IMR-90 (cell line): ENCODE measurements around the gene BCL11B. TPM values are rescaled to one million over a fixed set of nuclear protein-coding genes. Genes with fewer than 3 reads are reported as not detected.

Experiments
- ATAC-seq: fragments of 200-7000 bp; cut with Tn5 transposase; 2 replicates; pipeline ENCODE4 v1.9.1; 2020; ENCODE audit warnings: low read depth, mild to moderate bottlenecking, moderate library complexity
- BruUV-seq: library from RNA; stranded (reverse); fragments of 400-500 nt; replicated peaks from 2 replicates; lab custom pipeline; 2021; lab: Mats Ljungman, UMichigan
- CTCF ChIA-PET: fragments of 300-600 bp; formaldehyde crosslinking; extraction: SDS; loops from one replicate; lab custom pipeline; 2021; ENCODE audit warnings: antibody characterized with exemption; lab: Yijun Ruan, JAX
- POLR2A ChIA-PET: fragments of 300-600 bp; sonication (Branson Sonifier 250); formaldehyde crosslinking; loops from one replicate; lab custom pipeline; 2022; ENCODE audit warnings: antibody characterized with exemption; ENCODE audit not compliant: unreplicated experiment; lab: Charles Lee
- DNase-seq: peaks from one replicate; pipeline ENCODE4 v3.0.0; 2013
- H2AFZ ChIP-seq: replicated peaks from 2 replicates; pipeline ENCODE3; 2013; ENCODE audit warnings: low read length, mild to moderate bottlenecking; ENCODE audit not compliant: poor library complexity
- H2AK5ac ChIP-seq: 2 replicates; pipeline ENCODE4 v1.6.1; 2013; ENCODE audit warnings: low read depth, low read length, inconsistent platforms
- H2AK9ac ChIP-seq: replicated peaks from 2 replicates; pipeline ENCODE3; 2013; ENCODE audit warnings: mild to moderate bottlenecking, low read depth, low read length, moderate library complexity; ENCODE audit not compliant: poor library complexity
- H2BK120ac ChIP-seq: 2 replicates; pipeline ENCODE4 v1.6.1; 2013; ENCODE audit warnings: low read depth, low read length, inconsistent platforms
- H2BK15ac ChIP-seq: 3 replicates; pipeline ENCODE4 v1.6.1; 2013; ENCODE audit warnings: low read depth, low read length, inconsistent platforms
- H2BK20ac ChIP-seq: 2 replicates; pipeline ENCODE4 v1.6.1; 2013; ENCODE audit warnings: low read depth, mild to moderate bottlenecking, inconsistent platforms, low read length, moderate library complexity
- H2BK5ac ChIP-seq: 2 replicates; pipeline ENCODE4 v1.6.1; 2013; ENCODE audit warnings: mild to moderate bottlenecking, low read depth, low read length, inconsistent platforms; ENCODE audit not compliant: poor library complexity, severe bottlenecking
- H3K14ac ChIP-seq: replicated peaks from 2 replicates; pipeline ENCODE4 v1.6.1; 2013; ENCODE audit warnings: low read depth, low read length, inconsistent platforms
- H3K18ac ChIP-seq: 2 replicates; pipeline ENCODE4 v1.6.1; 2013; ENCODE audit warnings: low read depth, low read length, control low read depth
- H3K23ac ChIP-seq: 2 replicates; pipeline ENCODE4 v1.6.1; 2013; ENCODE audit warnings: low read depth, low read length, inconsistent platforms
- H3K27ac ChIP-seq: 2 replicates; pipeline ENCODE4 v1.5.1; 2013; ENCODE audit warnings: mild to moderate bottlenecking, control low read depth, low read length; ENCODE audit not compliant: insufficient read depth
- H3K27me3 ChIP-seq: 2 replicates; pipeline ENCODE4 v1.6.1; 2013; ENCODE audit warnings: low read length; ENCODE audit not compliant: control insufficient read depth, insufficient read depth
- H3K36me3 ChIP-seq: 2 replicates; pipeline ENCODE4 v1.6.1; 2013; ENCODE audit warnings: low read length, mixed read lengths; ENCODE audit not compliant: control insufficient read depth, insufficient read depth
- H3K4ac ChIP-seq: 2 replicates; pipeline ENCODE4 v1.6.1; 2013; ENCODE audit warnings: low read depth, low read length, inconsistent platforms
- H3K4me1 ChIP-seq: 2 replicates; pipeline ENCODE4 v1.6.1; 2013; ENCODE audit warnings: low read length, mixed read lengths; ENCODE audit not compliant: control insufficient read depth, insufficient read depth
- H3K4me2 ChIP-seq: 2 replicates; pipeline ENCODE4 v1.6.1; 2013; ENCODE audit warnings: low read depth, mild to moderate bottlenecking, control low read depth, low read length, moderate library complexity
- H3K4me3 ChIP-seq: 2 replicates; pipeline ENCODE4 v1.5.1; 2013; ENCODE audit warnings: low read depth, mild to moderate bottlenecking, control low read depth, low read length, moderate library complexity; ENCODE audit not compliant: insufficient read depth
- H3K56ac ChIP-seq: 2 replicates; pipeline ENCODE4 v1.6.1; 2013; ENCODE audit warnings: low read length, inconsistent platforms; ENCODE audit not compliant: insufficient read depth; ENCODE audit errors: extremely low read depth
- H3K79me1 ChIP-seq, 2 experiments: 2 replicates each; pipeline ENCODE4 v1.6.1; 2013; ENCODE audit warnings: low read length in 2 of 2, inconsistent platforms in 1 of 2, low read depth in 1 of 2
- H3K9ac ChIP-seq: 2 replicates; pipeline ENCODE4 v1.6.1; 2013; ENCODE audit warnings: low read depth, low read length, control low read depth
- H3K9me1 ChIP-seq: 2 replicates; pipeline ENCODE4 v1.6.1; 2013; ENCODE audit warnings: low read length, inconsistent platforms; ENCODE audit not compliant: insufficient read depth
- H3K9me3 ChIP-seq: 2 replicates; pipeline ENCODE4 v1.6.1; 2013; ENCODE audit warnings: low read length; ENCODE audit not compliant: control insufficient read depth, insufficient read depth
- H4K20me1 ChIP-seq: 2 replicates; pipeline ENCODE4 v1.6.1; 2013; ENCODE audit warnings: low read length, inconsistent platforms; ENCODE audit not compliant: insufficient read depth
- H4K5ac ChIP-seq: 2 replicates; pipeline ENCODE4 v1.6.1; 2013; ENCODE audit warnings: mild to moderate bottlenecking, low read depth, low read length, control low read depth
- H4K8ac ChIP-seq, 2 experiments: 2 replicates each; pipeline ENCODE4 v1.6.1; 2013; ENCODE audit warnings: low read depth in 2 of 2, low read length in 2 of 2, control low read depth in 1 of 2, inconsistent platforms in 1 of 2
- H4K91ac ChIP-seq: 2 replicates; pipeline ENCODE4 v1.6.1; 2013; ENCODE audit warnings: low read depth, low read length, inconsistent platforms; ENCODE audit not compliant: insufficient read depth
- CHD1 ChIP-seq: IDR thresholded peaks from 2 replicates; pipeline ENCODE4 v1.6.1; 2012; ENCODE audit warnings: low read depth, low read length, improper control_type of control experiment
- FOS ChIP-seq: fragments of 150-350 bp; IDR thresholded peaks from 2 replicates; pipeline ENCODE4 v1.6.1; 2016; ENCODE audit warnings: low read depth, low read length
- MAFK ChIP-seq: IDR thresholded peaks from 2 replicates; pipeline ENCODE4 v1.6.1; 2012; ENCODE audit warnings: low read depth, low read length, improper control_type of control experiment
- RAD21 ChIP-seq: IDR thresholded peaks from 2 replicates; pipeline ENCODE4 v1.6.1; 2012; ENCODE audit warnings: low read length, improper control_type of control experiment
- RFX5 ChIP-seq: IDR thresholded peaks from 2 replicates; pipeline ENCODE4 v1.8.0; 2012; ENCODE audit warnings: low read depth, mild to moderate bottlenecking, low read length, moderate library complexity
- WGBS, 2 experiments: methylation state at CpG; one replicate each; pipeline versions ENCODE4 v1.1.5 to v1.1.7; 2013; ENCODE audit warnings: missing lambda C conversion rate in 2 of 2; ENCODE audit not compliant: insufficient read length in 1 of 2; ENCODE audit errors: extremely low coverage in 2 of 2; 5-methylcytosine and 5-hydroxymethylcytosine counted together
- dilution Hi-C: fragments of 300-500 bp; cut with HindIII; formaldehyde crosslinking; loops from one replicate; pipeline ENCODE4 v1.14.3; 2018; ENCODE audit warnings: low sequenced_read_pairs; ENCODE audit not compliant: unreplicated experiment
- in situ Hi-C: fragments of 300-500 bp; cut with MboI; formaldehyde crosslinking; loops from 3 replicates; pipeline ENCODE4 v1.14.3; 2019; ENCODE audit warnings: low sequenced_read_pairs, inconsistent platforms, mixed read lengths
- intact Hi-C: fragments of 100-400 bp; cut with micrococcal nuclease; formaldehyde crosslinking; loops from 2 replicates; pipeline ENCODE4 v1.10.0; 2022
- polyA plus RNA-seq, 3 experiments: library from polyadenylated mRNA; depleted of rRNA; stranded (reverse); fragments of >200 nt; gene quantifications; 2 replicates each; pipeline ENCODE4 v1.2.3, GENCODE V29; 2012; ENCODE audit warnings: low replicate concordance in 1 of 3
- total RNA-seq: library from RNA; depleted of rRNA; stranded (reverse); fragments of >200 nt; gene quantifications from 2 replicates; pipeline ENCODE4 v1.2.3, GENCODE V29; 2012
- TF ChIP-seq, protein P1 (sequence below): fragments of 150-350 bp; IDR thresholded peaks from 2 replicates; pipeline ENCODE4 v1.6.1; 2016; ENCODE audit warnings: low read depth, mild to moderate bottlenecking, low read length, moderate library complexity, borderline replicate concordance
- TF ChIP-seq, protein P2 (sequence below): conservative IDR thresholded peaks from 2 replicates; pipeline ENCODE4 v1.5.1; 2012; ENCODE audit warnings: mild to moderate bottlenecking, low read depth, low read length, improper control_type of control experiment

Gene BCL11B
- total and polyA plus RNA-seq, 2 of the 4 experiments (the other 2 are of a cell fraction) = under 0.01 TPM; not detected in 1

DNA sequence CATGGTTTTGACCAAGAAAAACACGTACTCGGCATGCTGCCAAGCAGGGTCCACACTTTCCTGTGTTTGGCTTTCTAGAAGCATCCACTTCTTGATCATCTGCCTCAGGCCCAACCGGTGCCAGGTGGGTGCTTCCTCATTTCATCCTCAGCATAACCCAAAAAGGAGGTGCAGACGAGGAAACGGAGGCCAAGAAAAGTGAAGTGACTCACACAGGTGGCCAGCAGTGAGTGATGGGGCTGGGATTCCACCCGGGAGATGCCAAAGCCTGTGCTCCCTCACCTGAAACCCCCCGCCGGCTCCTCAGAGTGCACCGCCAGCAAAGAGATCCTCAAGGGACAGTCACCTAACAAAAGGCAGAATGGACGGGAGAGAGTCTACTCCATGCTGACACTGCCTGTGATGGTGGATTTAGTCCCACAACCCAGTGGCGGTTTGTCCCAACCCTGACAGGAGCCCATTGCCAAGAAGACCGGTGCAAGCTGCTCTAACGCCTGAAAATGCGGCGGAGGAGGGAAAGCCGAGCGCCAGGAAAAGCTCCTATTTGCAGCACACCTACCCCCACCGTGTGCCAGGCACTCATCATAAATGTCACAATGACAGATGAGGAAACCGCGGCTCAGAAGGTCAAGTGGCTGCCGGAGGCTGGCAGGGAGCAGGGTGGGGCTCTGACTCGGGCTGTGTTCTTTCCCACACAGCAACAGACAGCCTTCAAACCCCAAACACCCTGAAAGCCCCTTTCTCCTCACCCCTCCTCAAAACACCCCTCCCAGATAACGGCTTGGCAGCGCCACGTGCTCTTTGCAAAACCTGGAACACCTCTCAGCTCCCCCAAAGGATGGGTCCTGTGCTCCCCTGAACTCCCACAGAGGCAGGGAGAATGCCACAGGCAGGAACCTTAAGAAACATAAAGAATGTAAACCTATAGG, 18.8 kb downstream of the BCL11B start:
- dilution Hi-C loops (no loop called here), intact Hi-C loops (no loop called here), in situ Hi-C loops (no loop called here)
- H4K20me1 ChIP-seq = no peaks in the 10 kb centered on the region
- no peak overlapping the region for H3K4me3 ChIP-seq
- H4K91ac ChIP-seq = no peak overlapping the region
- no peak overlapping the region for H2BK15ac ChIP-seq
- CTCF ChIA-PET = no interaction called here
- no peaks in the 10 kb centered on the region for H3K9me3 ChIP-seq
- H2BK120ac ChIP-seq = no peak overlapping the region
- H3K27me3 ChIP-seq = no peaks in the 10 kb centered on the region; the same call in 1 of the 2 replicates
- H4K8ac ChIP-seq = no peak overlapping the region
- BruUV-seq = no TSS peak
- TF ChIP-seq, protein P1, sequence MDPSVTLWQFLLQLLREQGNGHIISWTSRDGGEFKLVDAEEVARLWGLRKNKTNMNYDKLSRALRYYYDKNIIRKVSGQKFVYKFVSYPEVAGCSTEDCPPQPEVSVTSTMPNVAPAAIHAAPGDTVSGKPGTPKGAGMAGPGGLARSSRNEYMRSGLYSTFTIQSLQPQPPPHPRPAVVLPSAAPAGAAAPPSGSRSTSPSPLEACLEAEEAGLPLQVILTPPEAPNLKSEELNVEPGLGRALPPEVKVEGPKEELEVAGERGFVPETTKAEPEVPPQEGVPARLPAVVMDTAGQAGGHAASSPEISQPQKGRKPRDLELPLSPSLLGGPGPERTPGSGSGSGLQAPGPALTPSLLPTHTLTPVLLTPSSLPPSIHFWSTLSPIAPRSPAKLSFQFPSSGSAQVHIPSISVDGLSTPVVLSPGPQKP = no peak
- no peak for TF ChIP-seq CHD1
- TF ChIP-seq, protein P2, sequence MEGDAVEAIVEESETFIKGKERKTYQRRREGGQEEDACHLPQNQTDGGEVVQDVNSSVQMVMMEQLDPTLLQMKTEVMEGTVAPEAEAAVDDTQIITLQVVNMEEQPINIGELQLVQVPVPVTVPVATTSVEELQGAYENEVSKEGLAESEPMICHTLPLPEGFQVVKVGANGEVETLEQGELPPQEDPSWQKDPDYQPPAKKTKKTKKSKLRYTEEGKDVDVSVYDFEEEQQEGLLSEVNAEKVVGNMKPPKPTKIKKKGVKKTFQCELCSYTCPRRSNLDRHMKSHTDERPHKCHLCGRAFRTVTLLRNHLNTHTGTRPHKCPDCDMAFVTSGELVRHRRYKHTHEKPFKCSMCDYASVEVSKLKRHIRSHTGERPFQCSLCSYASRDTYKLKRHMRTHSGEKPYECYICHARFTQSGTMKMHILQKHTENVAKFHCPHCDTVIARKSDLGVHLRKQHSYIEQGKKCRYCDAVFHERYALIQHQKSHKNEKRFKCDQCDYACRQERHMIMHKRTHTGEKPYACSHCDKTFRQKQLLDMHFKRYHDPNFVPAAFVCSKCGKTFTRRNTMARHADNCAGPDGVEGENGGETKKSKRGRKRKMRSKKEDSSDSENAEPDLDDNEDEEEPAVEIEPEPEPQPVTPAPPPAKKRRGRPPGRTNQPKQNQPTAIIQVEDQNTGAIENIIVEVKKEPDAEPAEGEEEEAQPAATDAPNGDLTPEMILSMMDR = no peak
- no peak for TF ChIP-seq RAD21
- TF ChIP-seq MAFK = no peak
- no peak for TF ChIP-seq FOS
- TF ChIP-seq RFX5 = no peak
- no peak overlapping the region for H2BK20ac ChIP-seq
- no peak overlapping the region for H3K23ac ChIP-seq
- H3K14ac ChIP-seq = no peak overlapping the region
- ATAC-seq (no peak), DNase-seq (no peak)
- H3K27ac ChIP-seq = no peak overlapping the region
- H3K9me1 ChIP-seq = no peaks in the 10 kb centered on the region
- no peaks in the 10 kb centered on the region for H3K4me1 ChIP-seq
- no peak overlapping the region for H2AK9ac ChIP-seq
- H3K9ac ChIP-seq = no peak overlapping the region
- H2AK5ac ChIP-seq = no peak overlapping the region
- H3K4ac ChIP-seq = no peak overlapping the region
- H2AFZ ChIP-seq = no peak overlapping the region
- no peak overlapping the region for H4K5ac ChIP-seq
- H2BK5ac ChIP-seq = no peak overlapping the region
- H3K4me2 ChIP-seq = no peak overlapping the region
- 71% methylated on average over 7 of the region's 25 CpGs; no CpG with 5 or more reads in 1 of the 2 experiments for WGBS, 2 experiments
- no peaks in the 10 kb centered on the region for H3K36me3 ChIP-seq
- no peak overlapping the region for H3K18ac ChIP-seq
- H3K79me1 ChIP-seq = no peaks in the 10 kb centered on the region
- POLR2A ChIA-PET = no interaction called here
- H3K56ac ChIP-seq = no peak overlapping the region
